OCI-LY1 (cell line): ENCODE data around the gene GPRASP3.
A peak's percentile ranks its signal among the peaks of the same experiment; 100 is the strongest.

ENCODE experiments used
- H2AFZ ChIP-seq: fragments of 200-600 bp; sonication (generic), shearing (Covaris generic); 2 replicates; pipeline ENCODE4 v1.6.0; 2014; ENCODE audit warnings: antibody characterized with exemption, mild to moderate bottlenecking, low read length
- H3F3A ChIP-seq: fragments of 200-600 bp; sonication (generic), shearing (Covaris generic); 2 replicates; pipeline ENCODE4 v1.6.0; 2014; ENCODE audit warnings: mild to moderate bottlenecking, antibody characterized with exemption, low read length, moderate library complexity; ENCODE audit not compliant: insufficient read depth
- H3K27ac ChIP-seq: fragments of 200-600 bp; sonication (generic); 2 replicates; pipeline ENCODE4 v1.5.1; 2014; ENCODE audit warnings: low read length, mixed run types, mild to moderate bottlenecking, low read depth; ENCODE audit not compliant: poor library complexity, severe bottlenecking
- H3K27me3 ChIP-seq: fragments of 200-600 bp; sonication (generic); 2 replicates; pipeline ENCODE4 v1.6.0; 2014; ENCODE audit warnings: antibody characterized with exemption, mild to moderate bottlenecking, low read length, moderate library complexity; ENCODE audit not compliant: insufficient read depth
- H3K36me3 ChIP-seq: fragments of 200-600 bp; sonication (generic); 2 replicates; pipeline ENCODE4 v1.6.1; 2014; ENCODE audit warnings: mild to moderate bottlenecking, antibody characterized with exemption, low read length, moderate library complexity, mixed read lengths; ENCODE audit not compliant: insufficient read depth
- H3K4me1 ChIP-seq: fragments of 200-600 bp; sonication (generic); 2 replicates; pipeline ENCODE4 v1.5.1; 2014; ENCODE audit warnings: mild to moderate bottlenecking, low read length, moderate library complexity; ENCODE audit not compliant: insufficient read depth, severe bottlenecking
- H3K4me2 ChIP-seq: fragments of 200-600 bp; sonication (generic), shearing (Covaris generic); 2 replicates; pipeline ENCODE4 v1.6.1; 2014; ENCODE audit warnings: low read length
- H3K4me3 ChIP-seq: fragments of 200-600 bp; sonication (generic); 2 replicates; pipeline ENCODE4 v1.5.1; 2014; ENCODE audit warnings: low read length, low read depth, mild to moderate bottlenecking, mixed read lengths; ENCODE audit not compliant: poor library complexity, severe bottlenecking
- H3K79me2 ChIP-seq: fragments of 200-600 bp; shearing (Covaris generic); 2 replicates; pipeline ENCODE4 v1.6.1; 2016; ENCODE audit warnings: mixed run types, low read length, mixed read lengths; ENCODE audit not compliant: insufficient read depth
- H3K9ac ChIP-seq: fragments of 200-600 bp; sonication (generic), shearing (Covaris generic); 2 replicates; pipeline ENCODE4 v1.6.1; 2014; ENCODE audit warnings: mild to moderate bottlenecking, low read length, mixed read lengths
- H3K9me2 ChIP-seq: fragments of 200-600 bp; sonication (generic), shearing (Covaris generic); 2 replicates; pipeline ENCODE4 v1.6.1; 2014; ENCODE audit warnings: low read depth, mild to moderate bottlenecking, low read length, mixed read lengths
- H3K9me3 ChIP-seq: fragments of 200-600 bp; shearing (Covaris generic); 2 replicates; pipeline ENCODE4 v1.6.1; 2014; ENCODE audit warnings: low read length, mixed read lengths
- H4K20me1 ChIP-seq: fragments of 200-600 bp; sonication (generic), shearing (Covaris generic); 2 replicates; pipeline ENCODE4 v1.6.0; 2016; ENCODE audit warnings: mild to moderate bottlenecking, low read length; ENCODE audit not compliant: insufficient read depth
- EZH2 ChIP-seq: fragments of 200-600 bp; sonication (generic), shearing (Covaris generic); IDR thresholded peaks from 2 replicates; pipeline ENCODE4 v1.8.0; 2017; ENCODE audit warnings: borderline replicate concordance, mixed run types, mild to moderate bottlenecking, antibody characterized with exemption, low read length, moderate library complexity, mixed read lengths
- TF ChIP-seq, protein P1 (sequence below): fragments of 200-600 bp; sonication (generic), shearing (Covaris generic); IDR thresholded peaks from 2 replicates; pipeline ENCODE4 v1.5.1; 2017; ENCODE audit warnings: mild to moderate bottlenecking, antibody characterized with exemption, low read length, moderate library complexity, mixed read lengths

The GPRASP3 gene

DNA sequence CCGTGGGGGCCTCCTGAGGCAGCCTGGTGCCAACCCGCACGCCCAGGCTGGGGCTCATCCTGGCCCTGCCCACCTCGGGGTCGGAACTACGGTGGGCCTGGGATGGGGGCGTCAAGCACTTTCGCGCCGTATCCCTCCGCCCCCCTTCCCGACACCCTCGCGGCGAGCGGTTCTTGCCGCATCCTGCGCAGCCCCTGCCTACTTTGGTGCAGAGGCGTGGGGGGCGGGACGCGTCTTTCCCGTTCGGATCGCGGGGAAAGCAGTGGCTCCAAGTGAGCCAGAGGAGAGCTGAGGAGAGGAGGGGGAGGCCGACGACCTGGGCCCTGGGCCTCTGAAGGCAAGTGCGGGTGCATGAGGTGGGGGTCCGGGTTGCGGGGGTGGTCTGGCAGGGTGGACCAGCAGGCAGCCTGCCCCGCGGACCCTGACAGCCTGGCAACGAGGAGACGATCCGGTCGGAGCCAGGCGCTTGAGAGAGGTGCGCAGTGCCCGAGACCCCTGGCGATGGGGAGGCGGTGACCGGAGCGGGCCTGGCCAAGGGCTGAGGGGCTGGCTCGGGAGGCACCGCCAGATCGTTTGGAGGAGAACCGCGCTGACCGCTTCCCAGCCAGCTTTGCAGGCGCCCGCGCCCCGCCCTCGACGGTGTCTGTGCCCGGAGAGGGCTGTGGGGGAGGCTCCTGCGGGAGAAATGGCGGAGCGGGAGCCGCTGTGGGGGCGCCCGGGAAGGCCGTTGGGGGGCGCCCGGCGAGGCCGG, 8.2 kb upstream of the GPRASP3 start, which contains the start of gene GPRASP2:
Gene GPRASP2 (plus strand): TSS at position 233 of the 751 bp plus-strand sequence. CDS start 2,422 bp downstream, outside the sequence.
- H3K9me3 ChIP-seq = no peaks in the 10 kb centered on the region
- peaks cover 9% of the 10 kb centered on the region for H3K4me1 ChIP-seq
- no peaks in the 10 kb centered on the region for H3K79me2 ChIP-seq
- no peaks in the 10 kb centered on the region for H4K20me1 ChIP-seq
- H2AFZ ChIP-seq = no peak within 1 kb of the TSS
- no peaks in the 10 kb centered on the region for H3F3A ChIP-seq
- no peak within 1 kb of the TSS for H3K4me2 ChIP-seq
- H3K9me2 ChIP-seq = no peaks in the 10 kb centered on the region
- H3K4me3 ChIP-seq = no peak within 1 kb of the TSS
- H3K36me3 ChIP-seq = no peaks in the 10 kb centered on the region
- H3K27me3 ChIP-seq = no peaks in the 10 kb centered on the region
- no peak for TF ChIP-seq EZH2
- TF ChIP-seq, protein P1, sequence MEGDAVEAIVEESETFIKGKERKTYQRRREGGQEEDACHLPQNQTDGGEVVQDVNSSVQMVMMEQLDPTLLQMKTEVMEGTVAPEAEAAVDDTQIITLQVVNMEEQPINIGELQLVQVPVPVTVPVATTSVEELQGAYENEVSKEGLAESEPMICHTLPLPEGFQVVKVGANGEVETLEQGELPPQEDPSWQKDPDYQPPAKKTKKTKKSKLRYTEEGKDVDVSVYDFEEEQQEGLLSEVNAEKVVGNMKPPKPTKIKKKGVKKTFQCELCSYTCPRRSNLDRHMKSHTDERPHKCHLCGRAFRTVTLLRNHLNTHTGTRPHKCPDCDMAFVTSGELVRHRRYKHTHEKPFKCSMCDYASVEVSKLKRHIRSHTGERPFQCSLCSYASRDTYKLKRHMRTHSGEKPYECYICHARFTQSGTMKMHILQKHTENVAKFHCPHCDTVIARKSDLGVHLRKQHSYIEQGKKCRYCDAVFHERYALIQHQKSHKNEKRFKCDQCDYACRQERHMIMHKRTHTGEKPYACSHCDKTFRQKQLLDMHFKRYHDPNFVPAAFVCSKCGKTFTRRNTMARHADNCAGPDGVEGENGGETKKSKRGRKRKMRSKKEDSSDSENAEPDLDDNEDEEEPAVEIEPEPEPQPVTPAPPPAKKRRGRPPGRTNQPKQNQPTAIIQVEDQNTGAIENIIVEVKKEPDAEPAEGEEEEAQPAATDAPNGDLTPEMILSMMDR = no peak
- H3K9ac ChIP-seq = no peak within 1 kb of the TSS
- no peak within 1 kb of the TSS for H3K27ac ChIP-seq

- H3K9me2 ChIP-seq = no peaks in the 10 kb centered on the region
- H3K27ac ChIP-seq = no peak overlapping the region
- H3K4me1 ChIP-seq = peaks cover 9% of the 10 kb centered on the region
- H4K20me1 ChIP-seq = no peaks in the 10 kb centered on the region
- H3K4me2 ChIP-seq = no peak overlapping the region
- no peaks in the 10 kb centered on the region for H3K79me2 ChIP-seq
- H3K4me3 ChIP-seq = no peak overlapping the region
- no peak overlapping the region for H2AFZ ChIP-seq
- no peak for TF ChIP-seq EZH2
- TF ChIP-seq, protein P1 = no peak
- no peak overlapping the region for H3K9ac ChIP-seq
- H3K27me3 ChIP-seq = no peaks in the 10 kb centered on the region
- no peaks in the 10 kb centered on the region for H3K36me3 ChIP-seq
- no peaks in the 10 kb centered on the region for H3K9me3 ChIP-seq
- H3F3A ChIP-seq = no peaks in the 10 kb centered on the region
These were observed 7.4 kb upstream of the GPRASP3 start for GRCh38 chrX:102712981-102713625.

DNA sequence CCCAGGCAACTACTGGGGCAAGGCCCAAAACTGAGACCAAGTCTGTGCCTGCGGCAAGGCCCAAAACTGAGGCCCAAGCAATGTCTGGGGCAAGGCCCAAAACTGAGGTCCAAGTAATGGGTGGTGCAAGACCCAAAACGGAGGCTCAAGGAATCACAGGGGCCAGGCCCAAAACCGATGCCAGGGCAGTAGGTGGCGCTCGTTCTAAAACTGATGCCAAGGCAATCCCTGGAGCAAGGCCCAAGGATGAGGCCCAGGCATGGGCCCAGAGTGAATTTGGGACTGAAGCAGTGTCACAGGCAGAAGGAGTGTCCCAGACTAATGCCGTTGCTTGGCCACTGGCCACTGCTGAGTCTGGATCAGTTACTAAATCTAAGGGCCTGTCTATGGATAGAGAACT, 5.5 kb upstream of the GPRASP3 start:
- no peaks in the 10 kb centered on the region for H3K79me2 ChIP-seq
- H3F3A ChIP-seq = no peaks in the 10 kb centered on the region
- H3K36me3 ChIP-seq = no peaks in the 10 kb centered on the region
- H3K9ac ChIP-seq = no peak overlapping the region
- no peak overlapping the region for H3K4me3 ChIP-seq
- H3K4me2 ChIP-seq = no peak overlapping the region
- H4K20me1 ChIP-seq = no peaks in the 10 kb centered on the region
- TF ChIP-seq, protein P1 = peak; percentile 42
- no peak for TF ChIP-seq EZH2
- no peaks in the 10 kb centered on the region for H3K9me2 ChIP-seq
- peaks cover 5% of the 10 kb centered on the region for H3K4me1 ChIP-seq
- no peaks in the 10 kb centered on the region for H3K27me3 ChIP-seq
- no peak overlapping the region for H3K27ac ChIP-seq
- no peak overlapping the region for H2AFZ ChIP-seq
- H3K9me3 ChIP-seq = no peaks in the 10 kb centered on the region
